ENCODE results near the gene MXRA7. TPM values are rescaled to one million over a fixed set of nuclear protein-coding genes. Genes with fewer than 3 reads are reported as not detected.

The MXRA7 gene
- total RNA-seq, 1 donor from 2014 or later, result 411 TPM

GRCh38 chr17:76737082-76737675 is 26.4 kb upstream of the MXRA7 start, which contains the start of gene SRSF2:
TSS of gene SRSF2 (minus strand) at chr17:76737331. CDS start at chr17:76737160, 171 bp downstream.
- DNase-seq, result peak; percentile 99
- no peaks in the 10 kb centered on the region for H3K27me3 ChIP-seq (ENCODE audit: low read depth)
- TF ChIP-seq, protein P1, sequence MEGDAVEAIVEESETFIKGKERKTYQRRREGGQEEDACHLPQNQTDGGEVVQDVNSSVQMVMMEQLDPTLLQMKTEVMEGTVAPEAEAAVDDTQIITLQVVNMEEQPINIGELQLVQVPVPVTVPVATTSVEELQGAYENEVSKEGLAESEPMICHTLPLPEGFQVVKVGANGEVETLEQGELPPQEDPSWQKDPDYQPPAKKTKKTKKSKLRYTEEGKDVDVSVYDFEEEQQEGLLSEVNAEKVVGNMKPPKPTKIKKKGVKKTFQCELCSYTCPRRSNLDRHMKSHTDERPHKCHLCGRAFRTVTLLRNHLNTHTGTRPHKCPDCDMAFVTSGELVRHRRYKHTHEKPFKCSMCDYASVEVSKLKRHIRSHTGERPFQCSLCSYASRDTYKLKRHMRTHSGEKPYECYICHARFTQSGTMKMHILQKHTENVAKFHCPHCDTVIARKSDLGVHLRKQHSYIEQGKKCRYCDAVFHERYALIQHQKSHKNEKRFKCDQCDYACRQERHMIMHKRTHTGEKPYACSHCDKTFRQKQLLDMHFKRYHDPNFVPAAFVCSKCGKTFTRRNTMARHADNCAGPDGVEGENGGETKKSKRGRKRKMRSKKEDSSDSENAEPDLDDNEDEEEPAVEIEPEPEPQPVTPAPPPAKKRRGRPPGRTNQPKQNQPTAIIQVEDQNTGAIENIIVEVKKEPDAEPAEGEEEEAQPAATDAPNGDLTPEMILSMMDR (IDR thresholded peaks at IDR 0.05; ENCODE audit: borderline replicate concordance), result no peak
- H3K4me3 ChIP-seq, result peak within 1 kb of the TSS; percentile 96
- peaks cover 89% of the 10 kb centered on the region for H3K4me1 ChIP-seq
- peak within 1 kb of the TSS; percentile 100 for H3K27ac ChIP-seq (replicated peaks)
- intact Hi-C loops (cut with micrococcal nuclease), result no loop called here
- H3K9me3 ChIP-seq (replicated peaks), result no peaks in the 10 kb centered on the region
- peaks cover 50% of the 10 kb centered on the region for H3K36me3 ChIP-seq

DNA sequence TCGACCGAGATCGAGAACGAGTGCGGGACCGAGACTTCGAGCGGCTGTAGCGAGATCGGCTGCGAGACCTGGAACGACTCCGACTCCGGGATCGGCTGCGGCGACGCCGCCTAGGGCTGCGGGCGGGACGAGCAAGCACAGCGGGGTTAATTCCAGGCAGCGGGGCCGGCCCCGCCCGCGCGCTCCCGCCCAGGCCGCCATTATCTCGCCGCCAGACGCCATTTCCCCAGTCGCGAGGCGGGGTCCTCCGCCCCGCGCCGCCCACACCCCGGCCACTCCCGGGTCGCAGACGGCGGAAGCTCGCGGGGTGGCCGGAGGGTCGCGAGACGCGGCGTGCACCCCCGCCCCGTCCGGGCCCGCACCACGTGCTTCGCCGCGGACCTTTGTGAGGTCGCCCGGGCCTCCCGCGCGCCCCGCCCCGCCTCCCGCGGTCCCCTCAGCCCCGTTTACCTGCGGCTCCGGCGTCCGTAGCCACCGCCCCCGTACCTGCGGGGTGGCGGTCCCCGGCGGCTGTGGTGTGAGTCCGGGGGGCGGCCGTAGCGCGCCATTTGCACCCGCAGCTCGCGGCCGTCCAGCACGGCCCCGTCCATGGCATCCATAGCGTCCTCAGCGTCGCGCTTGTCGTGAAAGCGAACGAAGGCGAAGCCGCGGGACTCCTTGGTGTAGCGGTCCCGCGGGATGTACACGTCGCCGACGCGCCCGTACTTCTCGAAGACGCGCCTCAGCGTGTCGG is 25.8 kb upstream of the MXRA7 start:
- H3K4me3 ChIP-seq, result peak overlapping the region; percentile 96
- H3K4me1 ChIP-seq, result peaks cover 89% of the 10 kb centered on the region
- peak overlapping the region; percentile 100 for H3K27ac ChIP-seq (replicated peaks)
- no peaks in the 10 kb centered on the region for H3K9me3 ChIP-seq (replicated peaks)
- DNase-seq, result peak; percentile 84
- H3K36me3 ChIP-seq, result peaks cover 50% of the 10 kb centered on the region
- TF ChIP-seq, protein P1 (IDR thresholded peaks at IDR 0.05; ENCODE audit: borderline replicate concordance), result peak; percentile 46
- no peaks in the 10 kb centered on the region for H3K27me3 ChIP-seq (ENCODE audit: low read depth)
- intact Hi-C loops (cut with micrococcal nuclease), result no loop called here

GRCh38 chr17:76735586-76736348 is 25.0 kb upstream of the MXRA7 start:
- H3K4me3 ChIP-seq, result peak overlapping the region; percentile 96
- peak overlapping the region; percentile 100 for H3K27ac ChIP-seq (replicated peaks)
- peaks cover 54% of the 10 kb centered on the region for H3K36me3 ChIP-seq
- TF ChIP-seq, protein P1 (IDR thresholded peaks at IDR 0.05; ENCODE audit: borderline replicate concordance), result no peak
- H3K9me3 ChIP-seq (replicated peaks), result no peaks in the 10 kb centered on the region
- H3K27me3 ChIP-seq (ENCODE audit: low read depth), result no peaks in the 10 kb centered on the region
- H3K4me1 ChIP-seq, result peaks cover 90% of the 10 kb centered on the region
- intact Hi-C loops (cut with micrococcal nuclease), result no loop called here
- no peak for DNase-seq

DNA sequence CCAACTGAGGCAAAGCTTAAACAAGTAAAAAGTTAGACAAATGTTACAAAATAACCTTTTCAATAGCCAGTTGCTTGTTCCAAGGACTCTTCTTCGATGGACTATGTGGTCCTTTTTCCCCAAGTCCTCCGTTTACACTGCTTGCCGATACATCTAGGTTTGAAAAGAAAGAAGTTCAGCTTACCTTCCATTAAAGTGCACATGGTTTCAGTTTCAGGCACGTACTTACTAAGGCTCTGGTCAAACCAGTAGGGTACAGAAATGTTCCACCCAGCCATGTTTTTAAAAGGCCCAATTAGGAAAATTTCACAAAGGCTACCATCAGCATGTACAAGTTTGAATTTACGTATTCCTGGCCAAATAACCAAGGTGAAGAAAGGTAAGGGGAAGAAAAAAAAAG is 24.2 kb upstream of the MXRA7 start:
- peak overlapping the region; percentile 96 for H3K4me3 ChIP-seq
- H3K36me3 ChIP-seq, result peaks cover 58% of the 10 kb centered on the region
- no peaks in the 10 kb centered on the region for H3K27me3 ChIP-seq (ENCODE audit: low read depth)
- no peaks in the 10 kb centered on the region for H3K9me3 ChIP-seq (replicated peaks)
- TF ChIP-seq, protein P1 (IDR thresholded peaks at IDR 0.05; ENCODE audit: borderline replicate concordance), result no peak
- H3K4me1 ChIP-seq, result peaks cover 84% of the 10 kb centered on the region
- intact Hi-C loops (cut with micrococcal nuclease), result no loop called here
- H3K27ac ChIP-seq (replicated peaks), result peak overlapping the region; percentile 100
- DNase-seq, result no peak

DNA sequence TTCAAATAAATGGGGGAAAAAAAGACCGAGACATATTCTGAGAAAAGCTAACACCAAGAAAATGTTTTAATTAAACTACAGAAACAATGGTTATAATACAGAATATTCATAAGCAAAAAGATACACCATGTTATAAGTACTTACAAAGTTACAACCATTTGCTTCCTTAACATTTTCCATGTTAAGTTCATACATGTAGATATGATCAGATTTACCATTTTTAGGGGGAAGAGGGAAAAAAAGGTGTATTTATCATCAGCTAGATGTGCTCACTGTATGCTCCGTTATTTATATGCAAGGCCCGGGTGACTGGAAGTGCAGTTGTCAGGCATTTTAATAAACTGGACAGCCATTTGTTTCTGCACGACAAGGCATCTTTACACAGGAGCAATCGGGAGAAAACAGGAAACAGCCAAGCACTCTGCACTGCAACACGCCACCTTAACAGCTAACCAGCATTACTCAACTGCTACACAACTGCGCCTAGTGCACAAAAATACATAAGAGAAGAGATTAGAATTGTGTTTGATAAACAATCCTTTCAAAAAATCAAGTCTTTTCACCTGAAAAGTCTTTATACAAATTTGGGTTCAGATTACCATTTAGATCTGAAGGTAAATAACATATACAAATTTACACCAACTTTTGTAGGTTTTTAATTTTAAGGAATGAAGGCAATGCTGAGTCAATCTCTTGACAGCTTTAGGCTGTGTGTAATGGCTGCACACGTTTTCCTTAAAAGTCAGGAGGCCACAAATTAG is 23.5 kb upstream of the MXRA7 start:
- no peaks in the 10 kb centered on the region for H3K27me3 ChIP-seq (ENCODE audit: low read depth)
- H3K27ac ChIP-seq (replicated peaks), result peak overlapping the region; percentile 100
- H3K4me1 ChIP-seq, result peaks cover 82% of the 10 kb centered on the region
- TF ChIP-seq, protein P1 (IDR thresholded peaks at IDR 0.05; ENCODE audit: borderline replicate concordance), result no peak
- H3K36me3 ChIP-seq, result peaks cover 61% of the 10 kb centered on the region
- DNase-seq, result no peak
- intact Hi-C loops (cut with micrococcal nuclease), result no loop called here
- H3K4me3 ChIP-seq, result peak overlapping the region; percentile 96
- H3K9me3 ChIP-seq (replicated peaks), result no peaks in the 10 kb centered on the region
